K562 (cell line): ENCODE measurements around the gene AFM.

ENCODE experiments used
- CTCF ChIP-seq, 3 experiments: IDR thresholded peaks in 2 of 3; conservative IDR thresholded peaks in 1 of 3; 2 replicates each; pipeline ENCODE4 v1.5.1; 2011 to 2012; ENCODE audit warnings: low read length in 3 of 3, mild to moderate bottlenecking in 3 of 3, control low read depth in 2 of 3, improper control_type of control experiment in 1 of 3, inconsistent platforms in 1 of 3, low read depth in 1 of 3, mixed read lengths in 1 of 3, moderate library complexity in 1 of 3; ENCODE audit not compliant: insufficient read depth in 2 of 3
- DNMT1 ChIP-seq: fragments of 450-650 bp; IDR thresholded peaks from 2 replicates; pipeline ENCODE4 v1.6.1; 2016; ENCODE audit warnings: antibody characterized with exemption, mild to moderate bottlenecking
- FOXJ2 ChIP-seq: fragments of 200-800 bp; sonication (Bioruptor generic); IDR thresholded peaks from 2 replicates; pipeline ENCODE4 v1.6.1; 2016; ENCODE audit warnings: missing genetic modification characterization, missing compliant biosample characterization
- HNRNPUL1 ChIP-seq: fragments of 200-400 bp; formaldehyde crosslinking; IDR thresholded peaks from 2 replicates; pipeline ENCODE4 v1.6.1; 2017; ENCODE audit warnings: low read length
- JUND ChIP-seq, 2 experiments: IDR thresholded peaks; 2 replicates in 1 of 2; 3 replicates in 1 of 2; pipeline ENCODE4 v1.6.1; 2011; ENCODE audit warnings: borderline replicate concordance in 2 of 2, low read depth in 2 of 2, low read length in 2 of 2, improper control_type of control experiment in 1 of 2, missing biosample characterization in 1 of 2, missing genetic modification characterization in 1 of 2, missing genetic modification reagents in 1 of 2
- NR2C1 ChIP-seq, 2 experiments: fragments of 450-650 bp; IDR thresholded peaks; 2 replicates each; pipeline ENCODE4 v1.6.1; 2017; ENCODE audit warnings: mild to moderate bottlenecking in 2 of 2, antibody characterized with exemption in 1 of 2, inconsistent platforms in 1 of 2, missing compliant biosample characterization in 1 of 2, missing genetic modification characterization in 1 of 2
- REST ChIP-seq, 2 experiments: fragments of 450-650 bp; formaldehyde crosslinking in 1 of 2; IDR thresholded peaks; 2 replicates each; pipeline versions ENCODE4 v1.4.0 to v1.6.1; 2014 to 2020; ENCODE audit warnings: mild to moderate bottlenecking in 2 of 2, borderline replicate concordance in 1 of 2, low read depth in 1 of 2
- RNF219 ChIP-seq: fragments of 250-450 bp; sonication (Bioruptor Pico); IDR thresholded peaks from 2 replicates; pipeline ENCODE4 v1.5.0; 2022; ENCODE audit warnings: mild to moderate bottlenecking
- ZNF830 ChIP-seq: fragments of 250-450 bp; sonication (Bioruptor Pico); IDR thresholded peaks from 2 replicates; pipeline ENCODE4 v1.5.0; 2021; ENCODE audit warnings: mild to moderate bottlenecking

- TF ChIP-seq RNF219 (no peak), FOXJ2 (tag) (no peak), NR2C1 (IDR thresholded peaks at IDR 0.05) (no peak), NR2C1 (tag; IDR thresholded peaks at IDR 0.05) (no peak), REST (IDR thresholded peaks at IDR 0.05; ENCODE audit: borderline replicate concordance) (no peak), REST (CRISPR knock-in tag; IDR thresholded peaks at IDR 0.05; ENCODE audit: low read depth) (no peak), CTCF (IDR thresholded peaks at IDR 0.05 in 2 of 3, conservative IDR thresholded peaks at IDR 0.05 in 1 of 3; ENCODE audit: insufficient read depth in 2 of 3, low read depth in 1 of 3, low read length in 3 of 3) (no peak), HNRNPUL1 (no peak), JUND (IDR thresholded peaks at IDR 0.05; ENCODE audit: borderline replicate concordance, low read depth, low read length) (no peak), JUND (tag; IDR thresholded peaks at IDR 0.05; ENCODE audit: borderline replicate concordance, low read depth, low read length) (no peak), DNMT1 (no peak), ZNF830 (no peak)
Observed at GRCh38 chr4:73445383-73446335, 35.9 kb upstream of the AFM start.
